ENCODE measurements around the gene SEC31A.

- TF ChIP-seq CTCF (IDR thresholded peaks at IDR 0.05) (no peak), POLR2AphosphoS5 (IDR thresholded peaks at IDR 0.05) (no peak), POLR2A (IDR thresholded peaks at IDR 0.05) (no peak)
Observed at GRCh38 chr4:82786828-82787227, 104.1 kb downstream of the SEC31A start.

Data from prostate gland (tissue), 2 donors.